HepG2 (cell line): ENCODE measurements around the gene DCTN3. TPM values are rescaled to one million over a fixed set of nuclear protein-coding genes. Genes with fewer than 3 reads are reported as not detected.
A peak's percentile ranks its signal among the peaks of the same experiment; 100 is the strongest.

Experiments used
- CREB3 ChIP-seq: sonication (generic); formaldehyde crosslinking; IDR thresholded peaks from 2 replicates; pipeline ENCODE4 v1.5.0; 2020; ENCODE audit warnings: missing genetic modification reagents
- DMAP1 ChIP-seq: IDR thresholded peaks from 2 replicates; pipeline ENCODE4 v1.6.1; 2016
- HMGXB4 ChIP-seq, 2 experiments: sonication (generic) in 1 of 2; formaldehyde crosslinking in 1 of 2; IDR thresholded peaks; 2 replicates each; pipeline versions ENCODE4 v1.4.0 to v1.6.1; 2018 to 2020; ENCODE audit warnings: missing genetic modification reagents in 2 of 2, borderline replicate concordance in 1 of 2, low read depth in 1 of 2, mild to moderate bottlenecking in 1 of 2, missing biosample characterization in 1 of 2
- KDM5A ChIP-seq: fragments of 200-600 bp; sonication (generic); IDR thresholded peaks from 2 replicates; pipeline ENCODE4 v1.7.0; 2018; ENCODE audit warnings: antibody characterized with exemption, mild to moderate bottlenecking, low read length, borderline replicate concordance
- MEF2D ChIP-seq: sonication (generic); formaldehyde crosslinking; IDR thresholded peaks from 2 replicates; pipeline ENCODE4 v1.5.1; 2020; ENCODE audit warnings: mild to moderate bottlenecking, missing genetic modification reagents
- MIER2 ChIP-seq: IDR thresholded peaks from 2 replicates; pipeline ENCODE4 v1.6.1; 2016; ENCODE audit warnings: missing biosample characterization, missing genetic modification reagents
- MTERF4 ChIP-seq: sonication (generic); formaldehyde crosslinking; IDR thresholded peaks from 2 replicates; pipeline ENCODE4 v1.8.0; 2023; ENCODE audit warnings: mild to moderate bottlenecking, missing genetic modification reagents
- NFKB2 ChIP-seq: sonication (generic); formaldehyde crosslinking; IDR thresholded peaks from 2 replicates; pipeline ENCODE4 v1.4.0; 2020; ENCODE audit warnings: missing genetic modification reagents, borderline replicate concordance
- NR2F2 ChIP-seq: IDR thresholded peaks from 2 replicates; pipeline ENCODE4 v1.6.1; 2012; ENCODE audit warnings: low read depth, inconsistent platforms, borderline replicate concordance
- POLR2AphosphoS5 ChIP-seq: IDR thresholded peaks from 2 replicates; pipeline ENCODE4 v1.6.1; 2012; ENCODE audit warnings: low read depth, low read length
- SALL1 ChIP-seq: sonication (generic); formaldehyde crosslinking; IDR thresholded peaks from 2 replicates; pipeline ENCODE4 v1.8.0; 2022; ENCODE audit warnings: mild to moderate bottlenecking, missing genetic modification reagents
- SSRP1 ChIP-seq: IDR thresholded peaks from 2 replicates; pipeline ENCODE4 v1.6.1; 2016; ENCODE audit warnings: control low read depth
- TBX2 ChIP-seq: sonication (generic); formaldehyde crosslinking; IDR thresholded peaks from 2 replicates; pipeline ENCODE4 v1.5.0; 2020; ENCODE audit warnings: missing genetic modification reagents, mild to moderate bottlenecking, borderline replicate concordance
- ZNF430 ChIP-seq: sonication (generic); formaldehyde crosslinking; IDR thresholded peaks from 2 replicates; pipeline ENCODE4 v1.9.0; 2021; ENCODE audit warnings: mild to moderate bottlenecking, missing genetic modification reagents
- ZNF619 ChIP-seq: sonication (generic); formaldehyde crosslinking; IDR thresholded peaks from 2 replicates; pipeline ENCODE4 v1.4.0; 2020; ENCODE audit warnings: mild to moderate bottlenecking, missing genetic modification reagents
- ZNF691 ChIP-seq: sonication (generic); formaldehyde crosslinking; IDR thresholded peaks from 2 replicates; pipeline ENCODE4 v1.4.0; 2020; ENCODE audit warnings: missing genetic modification reagents, low read depth, mild to moderate bottlenecking, borderline replicate concordance
- ZNF773 ChIP-seq: sonication (generic); formaldehyde crosslinking; IDR thresholded peaks from 2 replicates; pipeline ENCODE4 v1.4.0; 2020; ENCODE audit warnings: missing genetic modification reagents, borderline replicate concordance
- polyA plus RNA-seq, 8 experiments: library from polyadenylated mRNA; depleted of rRNA in 3 of 8; stranded (reverse) in 7 of 8; unstranded in 1 of 8; fragments of >200 nt; fragmentation: Illumina TruSeq in 4 of 8; extraction: Trizol in 4 of 8; gene quantifications; 2 replicates each; pipeline versions ENCODE4 v1.2.1 to v1.2.3, GENCODE V29; 2011 to 2016; ENCODE audit warnings: low read depth in 4 of 8, missing spikeins in 1 of 8, mixed read lengths in 1 of 8; ENCODE audit not compliant: insufficient read depth in 1 of 8
- total RNA-seq, 5 experiments: library from RNA; depleted of rRNA; stranded (reverse); fragments of >200 nt; fragmentation: Illumina TruSeq; extraction: Trizol; gene quantifications; 2 replicates each; pipeline ENCODE4 v1.2.3, GENCODE V29; 2016; ENCODE audit warnings: low read depth in 1 of 5
- TF ChIP-seq, protein P1 (sequence below): sonication (generic); formaldehyde crosslinking; IDR thresholded peaks from 2 replicates; pipeline ENCODE4 v1.8.1; 2022; ENCODE audit warnings: mild to moderate bottlenecking, missing genetic modification reagents
- TF ChIP-seq, protein P2 (sequence below): sonication (generic); formaldehyde crosslinking; IDR thresholded peaks from 2 replicates; pipeline ENCODE4 v1.8.1; 2023; ENCODE audit warnings: mild to moderate bottlenecking, moderate library complexity, missing genetic modification reagents
- TF ChIP-seq, protein P3 (sequence below): conservative IDR thresholded peaks from 2 replicates; pipeline ENCODE4 v1.6.1; 2018; ENCODE audit warnings: missing genetic modification reagents

DCTN3 gene
- total and polyA plus RNA-seq, 2 of the 13 experiments (the other 11 are each of a cell fraction or from before 2014, with no cell fraction given), result 27.4 to 34.5 TPM

DNA sequence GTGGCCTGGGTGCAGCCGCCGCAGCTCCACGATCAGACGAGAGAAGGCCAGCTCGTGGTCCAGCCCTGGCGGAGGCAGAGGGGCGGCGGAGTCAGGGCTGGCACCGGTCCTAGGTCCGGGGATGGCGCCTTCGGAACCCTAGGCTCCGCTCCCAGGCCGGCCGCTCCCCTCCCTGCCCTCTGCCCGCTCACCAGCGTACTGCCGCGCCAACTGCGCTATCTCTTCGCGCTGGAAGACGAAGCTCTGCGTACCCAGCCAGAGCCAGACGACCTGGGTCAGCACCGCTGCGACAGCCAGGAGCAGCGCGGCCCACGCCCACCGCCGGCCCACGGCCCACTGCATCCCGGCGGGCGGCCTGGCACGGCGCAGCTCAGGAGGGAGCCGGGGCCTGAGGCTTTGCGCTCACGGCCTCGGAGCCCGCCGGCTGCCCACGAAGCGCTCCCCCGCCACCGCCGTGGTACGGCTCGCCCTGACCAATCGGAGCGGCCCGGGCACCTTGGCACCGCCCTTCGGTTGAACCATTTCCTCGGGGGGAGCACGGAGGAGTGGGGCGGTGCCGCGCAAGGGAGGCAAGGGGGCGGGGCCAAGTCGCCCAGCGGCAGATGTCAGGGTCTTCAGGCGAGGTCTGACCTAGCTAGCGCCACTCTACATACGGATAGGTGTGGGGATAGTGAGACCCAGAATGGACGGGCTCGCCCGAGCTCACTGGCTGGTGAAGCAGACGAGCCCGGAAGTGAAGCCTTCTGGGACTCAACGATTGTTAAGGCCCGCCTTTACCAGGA lies 17.3 kb upstream of the DCTN3 start, which contains the start of gene SIGMAR1 (continued):
- TF ChIP-seq SSRP1 (CRISPR knock-in tag), result no peak
- peak; percentile 77; the same call in 1 of the 2 replicates for TF ChIP-seq CREB3 (CRISPR knock-in tag)
- TF ChIP-seq, protein P1, sequence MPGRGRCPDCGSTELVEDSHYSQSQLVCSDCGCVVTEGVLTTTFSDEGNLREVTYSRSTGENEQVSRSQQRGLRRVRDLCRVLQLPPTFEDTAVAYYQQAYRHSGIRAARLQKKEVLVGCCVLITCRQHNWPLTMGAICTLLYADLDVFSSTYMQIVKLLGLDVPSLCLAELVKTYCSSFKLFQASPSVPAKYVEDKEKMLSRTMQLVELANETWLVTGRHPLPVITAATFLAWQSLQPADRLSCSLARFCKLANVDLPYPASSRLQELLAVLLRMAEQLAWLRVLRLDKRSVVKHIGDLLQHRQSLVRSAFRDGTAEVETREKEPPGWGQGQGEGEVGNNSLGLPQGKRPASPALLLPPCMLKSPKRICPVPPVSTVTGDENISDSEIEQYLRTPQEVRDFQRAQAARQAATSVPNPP, result peak; percentile 82
- TF ChIP-seq MTERF4 (CRISPR knock-in tag), result no peak
- TF ChIP-seq, protein P2, sequence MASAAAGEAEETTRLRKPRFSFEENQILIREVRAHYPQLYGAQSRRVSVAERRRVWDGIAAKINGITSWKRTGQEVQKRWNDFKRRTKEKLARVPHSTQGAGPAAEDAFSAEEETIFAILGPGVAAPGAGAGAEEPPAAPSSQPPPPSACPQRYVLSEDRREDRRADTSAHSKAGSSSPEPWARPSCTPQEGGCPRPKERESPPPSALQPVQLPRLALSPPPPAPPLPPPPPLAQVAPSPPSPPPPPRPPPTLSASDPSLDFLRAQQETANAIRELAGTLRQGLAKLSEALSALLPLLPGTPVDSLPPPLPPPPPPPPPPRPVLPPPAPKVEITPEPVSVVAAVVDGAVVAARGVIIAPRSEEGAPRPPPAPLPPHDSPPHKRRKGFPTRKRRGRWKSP (CRISPR knock-in tag), result peak; percentile 98
- TF ChIP-seq ZNF430, result peak; percentile 87
- TF ChIP-seq MIER2, result no peak
- TF ChIP-seq MEF2D, result peak; percentile 49
- 0 out of 2 replicates have a peak, but pooled peaks have one; percentile 23 for TF ChIP-seq KDM5A
- TF ChIP-seq SALL1 (CRISPR knock-in tag), result peak; percentile 65
- TF ChIP-seq, protein P3, sequence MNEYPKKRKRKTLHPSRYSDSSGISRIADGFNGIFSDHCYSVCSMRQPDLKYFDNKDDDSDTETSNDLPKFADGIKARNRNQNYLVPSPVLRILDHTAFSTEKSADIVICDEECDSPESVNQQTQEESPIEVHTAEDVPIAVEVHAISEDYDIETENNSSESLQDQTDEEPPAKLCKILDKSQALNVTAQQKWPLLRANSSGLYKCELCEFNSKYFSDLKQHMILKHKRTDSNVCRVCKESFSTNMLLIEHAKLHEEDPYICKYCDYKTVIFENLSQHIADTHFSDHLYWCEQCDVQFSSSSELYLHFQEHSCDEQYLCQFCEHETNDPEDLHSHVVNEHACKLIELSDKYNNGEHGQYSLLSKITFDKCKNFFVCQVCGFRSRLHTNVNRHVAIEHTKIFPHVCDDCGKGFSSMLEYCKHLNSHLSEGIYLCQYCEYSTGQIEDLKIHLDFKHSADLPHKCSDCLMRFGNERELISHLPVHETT (CRISPR knock-in tag), result 0 out of 2 replicates have a peak, but pooled peaks have one; percentile 8
- peak; percentile 59; the same call in 1 of the 2 replicates for TF ChIP-seq ZNF619 (CRISPR knock-in tag)
- TF ChIP-seq TBX2 (CRISPR knock-in tag), result peak; percentile 62; the same call in 1 of the 2 replicates
- peak; percentile 68 for TF ChIP-seq DMAP1 (CRISPR knock-in tag)
- TF ChIP-seq ZNF773 (CRISPR knock-in tag), result peak; percentile 62; the same call in 1 of the 2 replicates
- TF ChIP-seq HMGXB4 (CRISPR knock-in tag; IDR thresholded peaks at IDR 0.05; ENCODE audit: borderline replicate concordance in 1 of 2, low read depth in 1 of 2), result peak in 1 of 2 experiments; percentile 60; a peak in 3 of 4 replicates
- peak; percentile 74 for TF ChIP-seq POLR2AphosphoS5
- peak; percentile 70 for TF ChIP-seq NFKB2 (CRISPR knock-in tag)
- TF ChIP-seq ZNF691 (CRISPR knock-in tag), result peak; percentile 43
- TF ChIP-seq NR2F2, result peak; percentile 13; the same call in 1 of the 2 replicates
